HepG2 (cell line): Measurements from ENCODE around the gene KLHL13. TPM values are rescaled to one million over a fixed set of nuclear protein-coding genes. Genes with fewer than 3 reads are reported as not detected.

Experiments
- ATAC-seq: fragments of 200-7000 bp; cut with Tn5 transposase; 3 replicates; pipeline ENCODE4 v1.9.1; 2020; ENCODE audit warnings: mild to moderate bottlenecking, moderate library complexity
- BruUV-seq: library from RNA; stranded (reverse); fragments of 400-500 nt; replicated peaks from 2 replicates; lab custom pipeline; 2021; lab: Mats Ljungman, UMichigan
- CTCF ChIA-PET: fragments of 300-600 bp; formaldehyde crosslinking; extraction: SDS; loops from one replicate; lab custom pipeline; 2021; ENCODE audit warnings: low total read pairs, inconsistent platforms, low intra/inter-chr PET ratio; lab: Yijun Ruan, JAX
- POLR2A ChIA-PET: fragments of 350-600 bp; sonication (Branson Sonifier 250); formaldehyde crosslinking; loops from one replicate; lab custom pipeline; 2020; ENCODE audit warnings: antibody characterized with exemption, inconsistent platforms; lab: Yijun Ruan, JAX
- DNase-seq: peaks from one replicate; pipeline ENCODE4 v3.0.0-alpha.2; 2015; ENCODE audit warnings: low spot score
- FAIRE-seq: peaks from 3 replicates; lab custom pipeline; 2011; peaks lifted over from hg19 to GRCh38; lab: Jason Lieb, UNC
- H2AFZ ChIP-seq: one replicate; pipeline ENCODE4 v1.6.1; 2011; ENCODE audit warnings: low read length, inconsistent platforms
- H3K27ac ChIP-seq: fragments of 300-600 bp; 3 replicates; pipeline ENCODE4 v1.8.0; 2011; ENCODE audit warnings: mixed run types, mild to moderate bottlenecking, mixed read lengths, low read length, inconsistent platforms; ENCODE audit not compliant: insufficient read depth; ENCODE audit errors: extremely low read length
- H3K27me3 ChIP-seq, 2 experiments: fragments of 200-600 bp in 1 of 2; 2 replicates in 1 of 2; 3 replicates in 1 of 2; pipeline versions ENCODE4 v1.6.0 to v1.8.0; 2011; ENCODE audit warnings: low read length in 2 of 2, mild to moderate bottlenecking in 2 of 2, moderate library complexity in 2 of 2, inconsistent platforms in 1 of 2; ENCODE audit not compliant: insufficient read depth in 2 of 2, control insufficient read depth in 1 of 2
- H3K36me3 ChIP-seq, 2 experiments: fragments of 200-600 bp in 1 of 2; replicated peaks in 1 of 2; 2 replicates in 1 of 2; 3 replicates in 1 of 2; pipeline versions ENCODE4 v1.5.1 to v1.8.0; 2011; ENCODE audit warnings: low read length in 2 of 2, inconsistent platforms in 1 of 2; ENCODE audit not compliant: insufficient read depth in 2 of 2, control insufficient read depth in 1 of 2
- H3K4me1 ChIP-seq: 2 replicates; pipeline ENCODE4 v1.5.1; 2012; ENCODE audit warnings: low read length, inconsistent platforms; ENCODE audit not compliant: insufficient read depth
- H3K4me2 ChIP-seq: 2 replicates; pipeline ENCODE4 v1.6.0; 2011; ENCODE audit warnings: low read depth, low read length, inconsistent platforms
- H3K4me3 ChIP-seq, 3 experiments: fragments of 200-600 bp in 1 of 3; sonication (generic), shearing (Covaris generic) in 1 of 3; replicated peaks in 1 of 3; 2 replicates each; pipeline ENCODE4 v1.5.1; 2011 to 2016; ENCODE audit warnings: low read length in 3 of 3, inconsistent platforms in 2 of 3, low read depth in 2 of 3, mild to moderate bottlenecking in 2 of 3, control low read depth in 1 of 3, mixed read lengths in 1 of 3; ENCODE audit not compliant: insufficient read depth in 1 of 3
- H3K79me2 ChIP-seq: one replicate; pipeline ENCODE4 v1.6.1; 2011; ENCODE audit warnings: low read length, inconsistent platforms; ENCODE audit not compliant: insufficient read depth
- H3K9ac ChIP-seq: 2 replicates; pipeline ENCODE4 v1.6.0; 2011; ENCODE audit warnings: mild to moderate bottlenecking, low read depth, low read length, inconsistent platforms; ENCODE audit not compliant: insufficient read depth
- H3K9me3 ChIP-seq: 2 replicates; pipeline ENCODE4 v1.5.1; 2012; ENCODE audit warnings: mild to moderate bottlenecking, low read length
- H4K20me1 ChIP-seq: 2 replicates; pipeline ENCODE4 v1.6.0; 2011; ENCODE audit warnings: inconsistent platforms, mild to moderate bottlenecking, low read length, moderate library complexity; ENCODE audit not compliant: insufficient read depth
- ATAD3A ChIP-seq: sonication (generic); formaldehyde crosslinking; IDR thresholded peaks from 2 replicates; pipeline ENCODE4 v1.4.0; 2020; ENCODE audit warnings: missing genetic modification reagents
- CENPBD1 ChIP-seq: sonication (generic); formaldehyde crosslinking; IDR thresholded peaks from 2 replicates; pipeline ENCODE4 v1.8.0; 2022; ENCODE audit warnings: missing genetic modification reagents, low read depth, mild to moderate bottlenecking, borderline replicate concordance
- KDM6A ChIP-seq: IDR thresholded peaks from 2 replicates; pipeline ENCODE4 v1.6.1; 2016; ENCODE audit warnings: low read depth
- MNT ChIP-seq: fragments of 450-650 bp; IDR thresholded peaks from 2 replicates; pipeline ENCODE4 v1.6.1; 2016
- NONO ChIP-seq, 2 experiments: fragments of 450-650 bp in 1 of 2; sonication (generic) in 1 of 2; formaldehyde crosslinking in 1 of 2; IDR thresholded peaks in 1 of 2; conservative IDR thresholded peaks in 1 of 2; 2 replicates each; pipeline versions ENCODE4 v1.6.1 to v1.8.0; 2017 to 2022; ENCODE audit warnings: mild to moderate bottlenecking in 1 of 2, missing genetic modification reagents in 1 of 2, moderate library complexity in 1 of 2
- NR2F2 ChIP-seq: IDR thresholded peaks from 2 replicates; pipeline ENCODE4 v1.6.1; 2012; ENCODE audit warnings: low read depth, inconsistent platforms, borderline replicate concordance
- WGBS: methylation state at CpG from one replicate; pipeline ENCODE4 v1.1.6; 2017; ENCODE audit warnings: low lambda C conversion rate; 5-methylcytosine and 5-hydroxymethylcytosine counted together
- in situ Hi-C: cut with HindIII; loops from 2 replicates; pipeline ENCODE4 v1.10.0; 2017; ENCODE audit warnings: low pct_unique_long_range_greater_than_20kb; ENCODE audit not compliant: extremely low pct_ligation_motif_present
- intact Hi-C: fragments of 100-400 bp; cut with micrococcal nuclease; formaldehyde crosslinking; loops from one replicate; pipeline ENCODE4 v1.10.0; 2022; ENCODE audit not compliant: unreplicated experiment
- polyA plus RNA-seq, 8 experiments: library from polyadenylated mRNA; depleted of rRNA in 3 of 8; stranded (reverse) in 7 of 8; unstranded in 1 of 8; fragments of >200 nt; fragmentation: Illumina TruSeq in 4 of 8; extraction: Trizol in 4 of 8; gene quantifications; 2 replicates each; pipeline versions ENCODE4 v1.2.1 to v1.2.3, GENCODE V29; 2011 to 2016; ENCODE audit warnings: low read depth in 4 of 8, missing spikeins in 1 of 8, mixed read lengths in 1 of 8; ENCODE audit not compliant: insufficient read depth in 1 of 8
- total RNA-seq, 5 experiments: library from RNA; depleted of rRNA; stranded (reverse); fragments of >200 nt; fragmentation: Illumina TruSeq; extraction: Trizol; gene quantifications; 2 replicates each; pipeline ENCODE4 v1.2.3, GENCODE V29; 2016; ENCODE audit warnings: low read depth in 1 of 5

The KLHL13 gene
- total and polyA plus RNA-seq, 2 of the 13 experiments (the other 11 are each of a cell fraction or from before 2014, with no cell fraction given): 0.28 to 1.6 TPM

- TF ChIP-seq CENPBD1 (CRISPR knock-in tag): no peak
Observed at GRCh38 chrX:117973110-117973807, 143.4 kb downstream of the KLHL13 start (continued).

- no peak overlapping the region for H3K9ac ChIP-seq
- ATAC-seq: no peak
- POLR2A ChIA-PET: no interaction called here
Observed at GRCh38 chrX:117972711-117973109, 143.9 kb downstream of the KLHL13 start.

More at GRCh38 chrX:117972711-117973109, 143.9 kb downstream of the KLHL13 start:
- Histone ChIP-seq H4K20me1 (no peaks in the 10 kb centered on the region), H3K4me2 (no peak overlapping the region), H3K9me3 (no peaks in the 10 kb centered on the region), H2AFZ (no peak overlapping the region), H3K4me1 (peaks cover 13% of the 10 kb centered on the region), H3K27ac (no peak overlapping the region), H3K36me3 (no peaks in the 10 kb centered on the region), H3K27me3 (no peaks in the 10 kb centered on the region), H3K79me2 (no peaks in the 10 kb centered on the region), H3K4me3 (no peak overlapping the region)
- whole genome bisulfite sequencing: 49% methylated on average over 5 of the region's 7 CpGs
- DNase-seq (no peak), FAIRE-seq (no peak)
- CTCF ChIA-PET: no interaction called here
- in situ Hi-C loops (no loop called here), intact Hi-C loops (no loop called here)
- BruUV-seq: no TSS peak
- no peak for TF ChIP-seq MNT
- no peak for TF ChIP-seq NR2F2
- TF ChIP-seq NONO (IDR thresholded peaks at IDR 0.05): no peak
- no peak for TF ChIP-seq NONO (CRISPR knock-in tag; conservative IDR thresholded peaks at IDR 0.05)
- no peak for TF ChIP-seq KDM6A (CRISPR knock-in tag)
- no peak for TF ChIP-seq ATAD3A
